RPMI8226 (cell line): ENCODE measurements around the gene ABCC4.

Experiments used
- DNase-seq: peaks from one replicate; pipeline ENCODE4 v3.0.0-alpha.2; 2015

The ABCC4 gene

GRCh38 chr13:95106562-95106961 lies 194.7 kb downstream of the ABCC4 start:
- DNase-seq = no peak

GRCh38 chr13:95100525-95101433 lies 200.5 kb downstream of the ABCC4 start:
- no peak for DNase-seq

GRCh38 chr13:95099541-95099940 lies 201.7 kb downstream of the ABCC4 start:
- DNase-seq = no peak

- DNase-seq = no peak
These were observed 202.3 kb downstream of the ABCC4 start for GRCh38 chr13:95098916-95099315.

- DNase-seq = no peak
These were observed 209.5 kb downstream of the ABCC4 start for GRCh38 chr13:95091755-95092154.

- DNase-seq = no peak
These were observed 213.4 kb downstream of the ABCC4 start for GRCh38 chr13:95087746-95088305.

GRCh38 chr13:95086761-95087160 lies 214.5 kb downstream of the ABCC4 start:
- DNase-seq = no peak

GRCh38 chr13:95083758-95084157 lies 217.5 kb downstream of the ABCC4 start:
- DNase-seq = no peak

- no peak for DNase-seq
These were observed 218.2 kb downstream of the ABCC4 start for GRCh38 chr13:95083066-95083465.

- DNase-seq = no peak
These were observed 225.7 kb downstream of the ABCC4 start for GRCh38 chr13:95075506-95075905.

- DNase-seq = no peak
These were observed 226.4 kb downstream of the ABCC4 start for GRCh38 chr13:95074820-95075219.

- no peak for DNase-seq
These were observed 227.4 kb downstream of the ABCC4 start for GRCh38 chr13:95073747-95074311.

- DNase-seq = no peak
These were observed 233.9 kb downstream of the ABCC4 start for GRCh38 chr13:95067303-95067702.

- DNase-seq = no peak
These were observed 241.2 kb downstream of the ABCC4 start for GRCh38 chr13:95060014-95060519.

GRCh38 chr13:95059306-95059705 lies 241.9 kb downstream of the ABCC4 start:
- DNase-seq = no peak

GRCh38 chr13:95058680-95059079 lies 242.6 kb downstream of the ABCC4 start:
- no peak for DNase-seq

- DNase-seq = no peak
These were observed 245.0 kb downstream of the ABCC4 start for GRCh38 chr13:95056266-95056665.

- DNase-seq = no peak
These were observed 250.2 kb downstream of the ABCC4 start for GRCh38 chr13:95050800-95051615.

- no peak for DNase-seq
These were observed 251.5 kb downstream of the ABCC4 start for GRCh38 chr13:95049772-95050171.

GRCh38 chr13:95044452-95045205 lies 256.6 kb downstream of the ABCC4 start:
- DNase-seq = no peak

- no peak for DNase-seq
These were observed 261.8 kb downstream of the ABCC4 start for GRCh38 chr13:95039415-95039814.

GRCh38 chr13:95038949-95039348 lies 262.3 kb downstream of the ABCC4 start:
- no peak for DNase-seq
